Uterus (tissue), 4 donors: ENCODE measurements around the gene PTPRM. TPM values are rescaled to one million over a fixed set of nuclear protein-coding genes. Genes with fewer than 3 reads are reported as not detected.

ENCODE experiments used
- DNase-seq, 2 donors: peaks; one replicate each; pipeline ENCODE4 v3.0.0-alpha.2; 2019 to 2020
- H3K27ac ChIP-seq, 2 donors: fragments of 200-600 bp; sonication (generic); 1 replicate in 1 of 2; 2 replicates in 1 of 2; pipeline ENCODE4 v1.5.1; 2016 to 2018
- H3K27me3 ChIP-seq, 2 donors: fragments of 200-600 bp; sonication (generic); one replicate each; pipeline ENCODE4 v1.5.1; 2018 to 2019; ENCODE audit warnings: control low read depth in 1 of 2
- H3K36me3 ChIP-seq, 2 donors: fragments of 200-600 bp; sonication (generic); one replicate each; pipeline ENCODE4 v1.5.1; 2019; ENCODE audit warnings: control low read depth in 1 of 2
- H3K4me1 ChIP-seq, 2 donors: fragments of 200-600 bp; sonication (generic); one replicate each; pipeline ENCODE4 v1.5.1; 2018 to 2019; ENCODE audit warnings: control low read depth in 1 of 2
- H3K4me3 ChIP-seq, 2 donors: fragments of 200-600 bp; sonication (generic); 1 replicate in 1 of 2; 2 replicates in 1 of 2; pipeline ENCODE4 v1.5.1; 2018 to 2019; ENCODE audit warnings: mild to moderate bottlenecking in 1 of 2
- H3K9me3 ChIP-seq, 2 donors: fragments of 200-600 bp; sonication (generic); one replicate each; pipeline ENCODE4 v1.5.1; 2019; ENCODE audit warnings: control low read depth in 1 of 2
- CTCF ChIP-seq, 4 experiments: fragments of 200-600 bp in 2 of 4; fragments of 450-650 bp in 2 of 4; sonication (generic) in 2 of 4; IDR thresholded peaks; one replicate each; pipeline ENCODE4 v1.5.1; 2016 to 2019; ENCODE audit warnings: antibody characterized with exemption in 4 of 4, mild to moderate bottlenecking in 2 of 4, moderate library complexity in 1 of 4
- POLR2A ChIP-seq, 2 donors: fragments of 450-650 bp; IDR thresholded peaks; one replicate each; pipeline ENCODE4 v1.6.1; 2016; ENCODE audit warnings: antibody characterized with exemption in 2 of 2, mild to moderate bottlenecking in 1 of 2, moderate library complexity in 1 of 2
- intact Hi-C: fragments of 100-400 bp; cut with DNase I; formaldehyde crosslinking; loops from one replicate; pipeline ENCODE4 v1.15.1; 2023; ENCODE audit warnings: low total_unique reads
- total RNA-seq, 4 donors: library from RNA; depleted of rRNA in 3 of 4; stranded (reverse); fragments of >200 nt in 3 of 4; gene quantifications; one replicate each; pipeline versions ENCODE4 v1.1.0 to v1.2.4, GENCODE V29; 2014 to 2023
- donor health status: DM: yes; HTN: yes; CAD: no.

The PTPRM gene
- total RNA-seq, 4 donors from 2014 or later = 62.0 to 127 (median 85.7) TPM

- no peak overlapping the region for H3K27ac ChIP-seq
- DNase-seq = no peak
- TF ChIP-seq POLR2A (IDR thresholded peaks at IDR 0.05) (no peak), CTCF (IDR thresholded peaks at IDR 0.05) (no peak)
- no peaks in the 10 kb centered on the region for H3K36me3 ChIP-seq
- no peaks in the 10 kb centered on the region for H3K27me3 ChIP-seq
- intact Hi-C loops = no loop called here
- H3K4me3 ChIP-seq = no peak overlapping the region
- no peaks in the 10 kb centered on the region for H3K4me1 ChIP-seq
- H3K9me3 ChIP-seq = no peaks in the 10 kb centered on the region
Observed at GRCh38 chr18:8011361-8011760, 444.2 kb downstream of the PTPRM start.

GRCh38 chr18:8011906-8012305, 444.8 kb downstream of the PTPRM start:
- TF ChIP-seq CTCF (IDR thresholded peaks at IDR 0.05) = no peak
- no peak for TF ChIP-seq POLR2A (IDR thresholded peaks at IDR 0.05)
- no peak overlapping the region for H3K4me3 ChIP-seq
- no peaks in the 10 kb centered on the region for H3K36me3 ChIP-seq
- no peaks in the 10 kb centered on the region for H3K27me3 ChIP-seq
- H3K27ac ChIP-seq = no peak overlapping the region
- H3K4me1 ChIP-seq = no peaks in the 10 kb centered on the region
- intact Hi-C loops = no loop called here
- no peak for DNase-seq
- H3K9me3 ChIP-seq = no peaks in the 10 kb centered on the region

GRCh38 chr18:8018701-8019331, 451.7 kb downstream of the PTPRM start:
- DNase-seq = no peak
- no peaks in the 10 kb centered on the region for H3K9me3 ChIP-seq
- no peaks in the 10 kb centered on the region for H3K4me1 ChIP-seq
- TF ChIP-seq CTCF (IDR thresholded peaks at IDR 0.05) (no peak), POLR2A (IDR thresholded peaks at IDR 0.05) (no peak)
- no peaks in the 10 kb centered on the region for H3K36me3 ChIP-seq
- no peaks in the 10 kb centered on the region for H3K27me3 ChIP-seq
- intact Hi-C loops = no loop called here
- no peak overlapping the region for H3K4me3 ChIP-seq
- no peak overlapping the region for H3K27ac ChIP-seq

GRCh38 chr18:8019600-8019999, 452.5 kb downstream of the PTPRM start:
- intact Hi-C loops = no loop called here
- Histone ChIP-seq H3K9me3 (no peaks in the 10 kb centered on the region), H3K4me3 (no peak overlapping the region), H3K36me3 (no peaks in the 10 kb centered on the region), H3K27ac (no peak overlapping the region), H3K27me3 (no peaks in the 10 kb centered on the region), H3K4me1 (no peaks in the 10 kb centered on the region)
- no peak for DNase-seq
- TF ChIP-seq POLR2A (IDR thresholded peaks at IDR 0.05) = no peak
- TF ChIP-seq CTCF (IDR thresholded peaks at IDR 0.05) = no peak

GRCh38 chr18:8020132-8020846, 453.2 kb downstream of the PTPRM start:
- DNase-seq = no peak
- H3K4me1 ChIP-seq = no peaks in the 10 kb centered on the region

More at GRCh38 chr18:8020132-8020846, 453.2 kb downstream of the PTPRM start:
- H3K27ac ChIP-seq = no peak overlapping the region
- no peaks in the 10 kb centered on the region for H3K27me3 ChIP-seq
- intact Hi-C loops = no loop called here
- no peaks in the 10 kb centered on the region for H3K36me3 ChIP-seq
- H3K9me3 ChIP-seq = no peaks in the 10 kb centered on the region
- H3K4me3 ChIP-seq = no peak overlapping the region
- no peak for TF ChIP-seq POLR2A (IDR thresholded peaks at IDR 0.05)
- no peak for TF ChIP-seq CTCF (IDR thresholded peaks at IDR 0.05)
